Neural cell (in vitro differentiated cells): ENCODE data around the gene ABRAXAS1. TPM values are rescaled to one million over a fixed set of nuclear protein-coding genes. Genes with fewer than 3 reads are reported as not detected.
"Not testable (repeated sequence)": the region's sequence is repeated elsewhere in the genome, so short reads cannot be mapped to it uniquely, and the experiment has no call there.

ENCODE experiments used
- H2AFZ ChIP-seq: fragments of 200-600, 300-800 bp; sonication (generic), shearing (Covaris generic); 2 replicates; pipeline ENCODE4 v1.6.0; 2014; ENCODE audit warnings: low read depth, mild to moderate bottlenecking, antibody characterized with exemption, low read length, moderate library complexity
- H3F3A ChIP-seq: fragments of 200-600 bp; shearing (Covaris generic); 2 replicates; pipeline ENCODE4 v1.6.1; 2016; ENCODE audit warnings: mild to moderate bottlenecking, moderate library complexity, mixed read lengths, antibody characterized with exemption, low read length; ENCODE audit not compliant: insufficient read depth, poor library complexity, severe bottlenecking
- H3K27ac ChIP-seq: fragments of 200-600, 300-800 bp; sonication (generic), shearing (Covaris generic); 2 replicates; pipeline ENCODE4 v1.5.1; 2014; ENCODE audit warnings: mild to moderate bottlenecking, low read length, moderate library complexity
- H3K27me3 ChIP-seq: fragments of 300-800, 200-600 bp; sonication (generic), shearing (Covaris generic); 2 replicates; pipeline ENCODE4 v1.6.0; 2014; ENCODE audit warnings: mild to moderate bottlenecking, low read depth, low read length, moderate library complexity; ENCODE audit not compliant: insufficient read depth
- H3K36me3 ChIP-seq: fragments of 300-800, 200-600 bp; sonication (generic), shearing (Covaris generic); 2 replicates; pipeline ENCODE4 v1.5.1; 2014; ENCODE audit warnings: mild to moderate bottlenecking, antibody characterized with exemption, low read length, moderate library complexity; ENCODE audit not compliant: insufficient read depth
- H3K4me2 ChIP-seq: fragments of 300-800, 200-600 bp; sonication (generic), shearing (Covaris generic); 2 replicates; pipeline ENCODE4 v1.6.0; 2014; ENCODE audit warnings: mild to moderate bottlenecking, low read length
- H3K4me3 ChIP-seq: fragments of 300-800, 200-600 bp; sonication (generic), shearing (Covaris generic); 2 replicates; pipeline ENCODE4 v1.5.1; 2014; ENCODE audit warnings: mild to moderate bottlenecking, low read length, moderate library complexity
- H3K79me2 ChIP-seq: fragments of 200-600 bp; shearing (Covaris generic); replicated peaks from 2 replicates; pipeline ENCODE4 v1.6.0; 2014; ENCODE audit warnings: mild to moderate bottlenecking, low read length, moderate library complexity; ENCODE audit not compliant: insufficient read depth
- H3K9ac ChIP-seq: fragments of 300-800, 200-600 bp; sonication (generic), shearing (Covaris generic); 2 replicates; pipeline ENCODE4 v1.6.1; 2016; ENCODE audit warnings: mild to moderate bottlenecking, low read length, mixed read lengths
- H3K9me2 ChIP-seq: fragments of 200-600 bp; shearing (Covaris generic); 2 replicates; pipeline ENCODE4 v1.6.1; 2016; ENCODE audit warnings: mild to moderate bottlenecking, low read length, mixed read lengths; ENCODE audit not compliant: insufficient read depth
- H3K9me3 ChIP-seq: fragments of 200-600, 300-800 bp; sonication (generic), shearing (Covaris generic); 2 replicates; pipeline ENCODE4 v1.6.1; 2016; ENCODE audit warnings: mild to moderate bottlenecking, mixed run types, low read length, moderate library complexity, mixed read lengths
- H4K20me1 ChIP-seq: fragments of 200-600 bp; shearing (Covaris generic); 2 replicates; pipeline ENCODE4 v1.6.1; 2016; ENCODE audit warnings: mild to moderate bottlenecking, mixed run types; ENCODE audit not compliant: insufficient read depth
- EP300 ChIP-seq: fragments of 450-650 bp; conservative IDR thresholded peaks from 2 replicates; pipeline ENCODE4 v1.6.1; 2014; ENCODE audit warnings: antibody characterized with exemption, mild to moderate bottlenecking, moderate library complexity; ENCODE audit not compliant: poor library complexity, severe bottlenecking
- EZH2 ChIP-seq: fragments of 200-600, 300-800 bp; shearing (Covaris generic), sonication (generic); IDR thresholded peaks from 2 replicates; pipeline ENCODE4 v1.6.1; 2014; ENCODE audit warnings: antibody characterized with exemption, low read length, borderline replicate concordance, mild to moderate bottlenecking; ENCODE audit not compliant: insufficient read depth, poor library complexity, severe bottlenecking
- MXI1 ChIP-seq: fragments of 450-650 bp; conservative IDR thresholded peaks from 2 replicates; pipeline ENCODE4 v1.6.1; 2014; ENCODE audit warnings: antibody characterized with exemption, mild to moderate bottlenecking; ENCODE audit not compliant: poor library complexity, severe bottlenecking
- POLR2AphosphoS5 ChIP-seq: IDR thresholded peaks from 2 replicates; pipeline ENCODE4 v1.6.1; 2012
- RAD21 ChIP-seq: fragments of 450-650 bp; conservative IDR thresholded peaks from 2 replicates; pipeline ENCODE4 v1.6.1; 2014; ENCODE audit warnings: antibody characterized with exemption, mild to moderate bottlenecking, moderate library complexity
- SMC3 ChIP-seq: fragments of 450-650 bp; conservative IDR thresholded peaks from 2 replicates; pipeline ENCODE4 v1.6.1; 2014; ENCODE audit warnings: antibody characterized with exemption, mild to moderate bottlenecking, moderate library complexity; ENCODE audit not compliant: poor library complexity
- TAF1 ChIP-seq: IDR thresholded peaks from 2 replicates; pipeline ENCODE4 v1.6.1; 2012; ENCODE audit warnings: low read depth
- polyA plus RNA-seq: library from polyadenylated mRNA; depleted of rRNA; stranded (reverse); fragments of >200 nt; gene quantifications from 2 replicates; pipeline ENCODE4 v1.2.3, GENCODE V29; 2014
- TF ChIP-seq, protein P1 (sequence below): IDR thresholded peaks from 2 replicates; pipeline ENCODE4 v1.6.1; 2012; ENCODE audit warnings: borderline replicate concordance
- TF ChIP-seq, protein P2 (sequence below): fragments of 450-650 bp; IDR thresholded peaks from 2 replicates; pipeline ENCODE4 v1.5.1; 2014; ENCODE audit warnings: antibody characterized with exemption, mild to moderate bottlenecking, moderate library complexity; ENCODE audit not compliant: poor library complexity, severe bottlenecking

ABRAXAS1 gene
- polyA plus RNA-seq, 1 donor from 2014 or later = 1.1 TPM

GRCh38 chr4:83504503-83504902 is 19.6 kb upstream of the ABRAXAS1 start:
- Histone ChIP-seq H3K27ac (no peak overlapping the region), H3K27me3 (no peaks in the 10 kb centered on the region), H3K9me3 (no peaks in the 10 kb centered on the region), H3F3A (no peaks in the 10 kb centered on the region), H4K20me1 (no peaks in the 10 kb centered on the region), H3K9ac (no peak overlapping the region), H3K4me3 (no peak overlapping the region), H2AFZ (no peak overlapping the region), H3K36me3 (no peaks in the 10 kb centered on the region), H3K79me2 (no peaks in the 10 kb centered on the region), H3K9me2 (no peaks in the 10 kb centered on the region), H3K4me2 (no peak overlapping the region)
- TF ChIP-seq, protein P1, sequence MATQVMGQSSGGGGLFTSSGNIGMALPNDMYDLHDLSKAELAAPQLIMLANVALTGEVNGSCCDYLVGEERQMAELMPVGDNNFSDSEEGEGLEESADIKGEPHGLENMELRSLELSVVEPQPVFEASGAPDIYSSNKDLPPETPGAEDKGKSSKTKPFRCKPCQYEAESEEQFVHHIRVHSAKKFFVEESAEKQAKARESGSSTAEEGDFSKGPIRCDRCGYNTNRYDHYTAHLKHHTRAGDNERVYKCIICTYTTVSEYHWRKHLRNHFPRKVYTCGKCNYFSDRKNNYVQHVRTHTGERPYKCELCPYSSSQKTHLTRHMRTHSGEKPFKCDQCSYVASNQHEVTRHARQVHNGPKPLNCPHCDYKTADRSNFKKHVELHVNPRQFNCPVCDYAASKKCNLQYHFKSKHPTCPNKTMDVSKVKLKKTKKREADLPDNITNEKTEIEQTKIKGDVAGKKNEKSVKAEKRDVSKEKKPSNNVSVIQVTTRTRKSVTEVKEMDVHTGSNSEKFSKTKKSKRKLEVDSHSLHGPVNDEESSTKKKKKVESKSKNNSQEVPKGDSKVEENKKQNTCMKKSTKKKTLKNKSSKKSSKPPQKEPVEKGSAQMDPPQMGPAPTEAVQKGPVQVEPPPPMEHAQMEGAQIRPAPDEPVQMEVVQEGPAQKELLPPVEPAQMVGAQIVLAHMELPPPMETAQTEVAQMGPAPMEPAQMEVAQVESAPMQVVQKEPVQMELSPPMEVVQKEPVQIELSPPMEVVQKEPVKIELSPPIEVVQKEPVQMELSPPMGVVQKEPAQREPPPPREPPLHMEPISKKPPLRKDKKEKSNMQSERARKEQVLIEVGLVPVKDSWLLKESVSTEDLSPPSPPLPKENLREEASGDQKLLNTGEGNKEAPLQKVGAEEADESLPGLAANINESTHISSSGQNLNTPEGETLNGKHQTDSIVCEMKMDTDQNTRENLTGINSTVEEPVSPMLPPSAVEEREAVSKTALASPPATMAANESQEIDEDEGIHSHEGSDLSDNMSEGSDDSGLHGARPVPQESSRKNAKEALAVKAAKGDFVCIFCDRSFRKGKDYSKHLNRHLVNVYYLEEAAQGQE = no peak
- TF ChIP-seq RAD21 = no peak
- no peak for TF ChIP-seq POLR2AphosphoS5
- no peak for TF ChIP-seq MXI1
- no peak for TF ChIP-seq TAF1
- no peak for TF ChIP-seq SMC3
- no peak for TF ChIP-seq EZH2
- TF ChIP-seq, protein P2, sequence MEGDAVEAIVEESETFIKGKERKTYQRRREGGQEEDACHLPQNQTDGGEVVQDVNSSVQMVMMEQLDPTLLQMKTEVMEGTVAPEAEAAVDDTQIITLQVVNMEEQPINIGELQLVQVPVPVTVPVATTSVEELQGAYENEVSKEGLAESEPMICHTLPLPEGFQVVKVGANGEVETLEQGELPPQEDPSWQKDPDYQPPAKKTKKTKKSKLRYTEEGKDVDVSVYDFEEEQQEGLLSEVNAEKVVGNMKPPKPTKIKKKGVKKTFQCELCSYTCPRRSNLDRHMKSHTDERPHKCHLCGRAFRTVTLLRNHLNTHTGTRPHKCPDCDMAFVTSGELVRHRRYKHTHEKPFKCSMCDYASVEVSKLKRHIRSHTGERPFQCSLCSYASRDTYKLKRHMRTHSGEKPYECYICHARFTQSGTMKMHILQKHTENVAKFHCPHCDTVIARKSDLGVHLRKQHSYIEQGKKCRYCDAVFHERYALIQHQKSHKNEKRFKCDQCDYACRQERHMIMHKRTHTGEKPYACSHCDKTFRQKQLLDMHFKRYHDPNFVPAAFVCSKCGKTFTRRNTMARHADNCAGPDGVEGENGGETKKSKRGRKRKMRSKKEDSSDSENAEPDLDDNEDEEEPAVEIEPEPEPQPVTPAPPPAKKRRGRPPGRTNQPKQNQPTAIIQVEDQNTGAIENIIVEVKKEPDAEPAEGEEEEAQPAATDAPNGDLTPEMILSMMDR = no peak
- TF ChIP-seq EP300 = no peak

- no peaks in the 10 kb centered on the region for H3K36me3 ChIP-seq
- no peaks in the 10 kb centered on the region for H3K9me3 ChIP-seq
- H3K27ac ChIP-seq = no peak overlapping the region
- no peak overlapping the region for H3K4me2 ChIP-seq
- H3K4me3 ChIP-seq = no peak overlapping the region
- no peaks in the 10 kb centered on the region for H3F3A ChIP-seq
- no peak overlapping the region for H2AFZ ChIP-seq
- H3K9ac ChIP-seq = no peak overlapping the region
- no peaks in the 10 kb centered on the region for H3K79me2 ChIP-seq
- H3K27me3 ChIP-seq = no peaks in the 10 kb centered on the region
- H4K20me1 ChIP-seq = no peaks in the 10 kb centered on the region
- no peaks in the 10 kb centered on the region for H3K9me2 ChIP-seq
- TF ChIP-seq, protein P2 = no peak
- TF ChIP-seq RAD21 = no peak
- no peak for TF ChIP-seq SMC3
- no peak for TF ChIP-seq POLR2AphosphoS5
- no peak for TF ChIP-seq TAF1
- no peak for TF ChIP-seq EP300
These were observed 19.1 kb upstream of the ABRAXAS1 start for GRCh38 chr4:83503974-83504373.

GRCh38 chr4:83501671-83502070 is 16.8 kb upstream of the ABRAXAS1 start:
- H3K4me2 ChIP-seq, H3K27ac ChIP-seq, H3K9ac ChIP-seq, H2AFZ ChIP-seq, H3K9me2 ChIP-seq, H3K27me3 ChIP-seq, H3F3A ChIP-seq, H3K36me3 ChIP-seq, H3K79me2 ChIP-seq, H3K4me3 ChIP-seq, H4K20me1 ChIP-seq, H3K9me3 ChIP-seq: not testable (repeated sequence)
